GM10847 (cell line): ENCODE data around the gene SOX4.
A peak's percentile ranks its signal among the peaks of the same experiment; 100 is the strongest.

ENCODE experiments used
- POLR2A ChIP-seq: IDR thresholded peaks from 2 replicates; pipeline ENCODE4 v1.6.1; 2011; ENCODE audit not compliant: insufficient read length; ENCODE audit errors: extremely low read depth

Gene SOX4

GRCh38 chr6:21593412-21593926 lies at the start of gene SOX4:
TSS of gene SOX4 (plus strand) at chr6:21593751. CDS start at chr6:21594535, 784 bp downstream.
- peak; percentile 89 for TF ChIP-seq POLR2A

GRCh38 chr6:21554286-21554685 lies 39.3 kb upstream of the SOX4 start:
- TF ChIP-seq POLR2A, result no peak

GRCh38 chr6:21555197-21555596 lies 38.4 kb upstream of the SOX4 start:
- no peak for TF ChIP-seq POLR2A

GRCh38 chr6:21556511-21556910 lies 37.0 kb upstream of the SOX4 start:
- no peak for TF ChIP-seq POLR2A

DNA sequence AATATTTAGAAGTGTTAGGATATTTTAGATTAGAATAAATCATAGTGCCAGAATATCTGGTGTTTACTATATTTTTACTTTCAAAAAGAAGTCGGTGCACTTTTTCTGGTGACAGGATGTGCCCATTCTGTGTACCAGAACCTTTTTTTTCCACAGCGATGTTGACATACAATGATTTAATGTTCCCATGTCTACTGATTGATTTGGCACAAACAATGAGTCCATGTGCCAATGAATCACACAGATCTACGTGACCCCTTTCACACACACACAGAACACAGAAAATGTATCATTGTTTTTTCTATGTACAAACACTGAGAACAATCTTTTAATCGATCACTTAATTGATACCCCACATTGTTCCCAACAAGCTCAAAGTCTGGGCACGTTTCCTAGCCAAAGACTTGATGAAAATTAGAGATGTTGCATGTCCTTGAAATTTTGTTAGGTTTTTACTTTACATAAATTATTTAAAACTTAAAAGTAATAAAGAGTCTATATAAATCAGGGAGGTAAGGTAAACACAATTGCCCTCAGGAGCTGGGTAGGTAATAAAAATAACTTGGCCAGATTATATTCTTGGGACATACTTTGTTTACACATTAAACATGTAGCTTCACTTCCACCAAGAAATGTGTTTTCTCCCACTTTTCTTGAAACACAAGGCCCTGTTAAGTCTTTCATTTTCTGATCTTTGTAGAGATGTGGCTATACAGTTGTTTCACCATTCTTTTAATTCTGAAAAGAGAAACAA lies 36.4 kb upstream of the SOX4 start:
- TF ChIP-seq POLR2A, result no peak

DNA sequence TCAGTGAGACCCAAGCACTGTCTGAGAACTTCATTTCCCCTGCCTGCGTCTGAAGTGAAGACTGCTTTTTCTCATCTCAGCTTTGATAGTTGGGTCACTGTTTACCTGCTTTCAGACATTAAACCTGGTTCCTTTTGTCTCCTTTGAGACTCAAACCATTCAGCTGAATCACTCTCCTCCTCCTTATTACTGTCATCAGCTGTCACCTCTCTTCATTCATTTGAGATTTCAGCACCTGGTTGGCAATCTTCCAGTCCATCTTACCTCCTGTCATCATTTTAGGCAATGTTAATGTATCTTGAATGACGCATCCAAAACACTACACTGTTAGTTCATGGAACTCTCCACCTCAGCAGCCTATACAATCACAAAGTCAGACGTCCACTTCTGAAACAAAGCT lies 34.3 kb upstream of the SOX4 start:
- no peak for TF ChIP-seq POLR2A

GRCh38 chr6:21560249-21560648 lies 33.3 kb upstream of the SOX4 start:
- no peak for TF ChIP-seq POLR2A

DNA sequence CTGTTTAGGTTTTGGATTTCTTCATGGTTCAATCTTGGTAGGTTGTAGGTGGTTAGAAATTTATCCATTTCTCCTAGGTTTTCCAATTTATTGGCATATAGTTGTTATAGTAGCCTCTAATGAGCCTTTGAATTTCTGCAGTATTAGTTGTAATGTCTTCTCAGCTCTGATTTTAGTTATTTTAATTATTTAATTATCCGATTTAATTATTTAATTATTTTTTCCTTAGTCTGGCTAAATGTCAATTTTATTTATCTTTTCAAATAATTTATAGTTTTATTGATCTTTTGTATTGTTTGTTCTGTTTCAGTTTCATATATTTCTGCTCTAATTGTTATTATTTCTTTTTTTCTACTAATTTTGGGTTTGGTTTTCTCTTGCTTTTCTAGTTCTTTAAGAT lies 28.1 kb upstream of the SOX4 start:
- TF ChIP-seq POLR2A, result no peak

DNA sequence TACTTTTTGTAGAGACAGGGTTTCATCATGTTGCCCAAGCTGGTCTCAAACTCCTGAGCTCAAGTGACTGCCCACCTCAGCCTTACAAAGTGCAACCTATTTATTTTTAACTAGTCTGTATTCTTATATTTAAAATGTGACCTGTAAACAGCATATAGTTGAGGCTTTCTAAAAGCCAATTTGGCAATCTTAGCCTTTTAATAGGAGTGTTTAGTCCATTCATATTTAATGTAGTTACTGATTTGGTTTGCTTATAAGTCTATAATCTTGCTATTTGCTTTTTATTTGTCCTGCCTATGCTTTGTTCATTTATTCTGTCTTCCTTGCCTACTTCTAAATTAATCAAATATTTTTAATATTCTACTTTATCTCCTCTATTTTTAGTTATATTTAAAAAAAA lies 15.0 kb upstream of the SOX4 start:
- no peak for TF ChIP-seq POLR2A

DNA sequence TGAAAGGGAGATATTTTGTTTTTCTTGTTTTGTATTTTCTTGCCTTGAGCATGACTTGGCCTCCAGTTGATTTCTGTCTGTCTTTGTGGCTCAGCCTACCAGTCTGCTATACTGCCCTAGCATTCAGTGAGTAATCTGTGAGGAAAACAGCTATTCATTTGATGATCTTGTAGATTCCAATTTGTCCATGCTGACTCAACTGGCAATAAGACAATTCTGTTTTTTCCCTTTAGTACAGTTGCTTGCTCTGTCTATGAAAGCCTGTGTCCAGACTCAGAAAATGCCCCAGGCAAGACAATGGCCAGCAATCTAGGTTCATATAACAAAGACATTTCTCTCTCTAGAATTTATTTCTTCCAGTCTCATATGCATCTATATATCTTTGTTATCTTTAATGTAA lies 10.9 kb upstream of the SOX4 start:
- TF ChIP-seq POLR2A, result no peak

DNA sequence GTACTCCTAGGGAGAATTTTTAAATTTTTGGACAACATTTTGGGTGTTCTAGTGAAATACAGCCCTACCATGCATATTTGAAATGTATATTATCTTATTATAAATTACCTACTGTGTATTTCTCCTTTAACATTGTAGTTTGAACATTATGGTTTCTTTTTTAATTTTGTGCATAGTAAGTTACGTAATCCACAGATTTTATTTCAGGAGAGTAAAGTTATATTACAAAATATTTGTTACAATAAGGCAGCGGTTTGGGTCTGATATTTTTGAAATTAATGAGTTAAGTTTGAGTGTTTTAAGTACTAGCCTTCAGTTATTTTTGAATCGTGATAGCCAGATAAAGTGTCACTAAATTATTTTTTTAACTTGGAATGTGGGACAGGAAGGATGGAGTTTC lies 7.3 kb upstream of the SOX4 start:
- no peak for TF ChIP-seq POLR2A

DNA sequence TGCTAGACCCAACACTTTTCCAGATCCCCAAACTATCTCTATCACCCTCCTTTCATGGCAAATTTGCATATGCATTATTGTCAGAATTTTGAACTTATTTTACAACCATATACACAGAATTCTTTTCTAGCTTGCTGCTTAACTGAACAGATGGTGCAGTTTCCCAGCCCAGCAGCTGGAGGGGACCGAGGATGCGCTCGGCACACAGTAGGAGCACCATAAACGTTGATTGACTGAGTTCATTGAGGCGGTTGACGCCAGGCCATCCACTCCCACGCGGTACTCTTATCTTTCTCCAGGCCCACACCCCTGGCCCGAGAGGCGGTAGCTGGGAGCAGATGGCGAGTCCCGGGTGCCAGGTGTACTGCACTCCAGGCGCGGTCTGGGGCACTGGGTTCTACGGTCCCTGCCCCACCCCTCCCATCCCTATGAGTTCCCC lies 6.8 kb upstream of the SOX4 start:
- TF ChIP-seq POLR2A, result no peak

GRCh38 chr6:21587179-21587960 lies 6.2 kb upstream of the SOX4 start:
- TF ChIP-seq POLR2A, result peak; percentile 27

- TF ChIP-seq POLR2A, result no peak
Measured at GRCh38 chr6:21587961-21588480, 5.5 kb upstream of the SOX4 start.

GRCh38 chr6:21588481-21589351 lies 4.8 kb upstream of the SOX4 start:
- TF ChIP-seq POLR2A, result peak; percentile 39
